GM21390 (cell line): ENCODE results near the gene WFIKKN1.
A peak's percentile ranks its signal among the peaks of the same experiment; 100 is the strongest.

ENCODE experiments used
- ATAC-seq: cut with Tn5 transposase; IDR thresholded peaks from one replicate; pipeline ENCODE4 v1.9.1; 2021; ENCODE audit not compliant: unreplicated experiment

WFIKKN1 gene

GRCh38 chr16:672851-673250, 42.1 kb downstream of the WFIKKN1 start:
- ATAC-seq, result no peak

DNA sequence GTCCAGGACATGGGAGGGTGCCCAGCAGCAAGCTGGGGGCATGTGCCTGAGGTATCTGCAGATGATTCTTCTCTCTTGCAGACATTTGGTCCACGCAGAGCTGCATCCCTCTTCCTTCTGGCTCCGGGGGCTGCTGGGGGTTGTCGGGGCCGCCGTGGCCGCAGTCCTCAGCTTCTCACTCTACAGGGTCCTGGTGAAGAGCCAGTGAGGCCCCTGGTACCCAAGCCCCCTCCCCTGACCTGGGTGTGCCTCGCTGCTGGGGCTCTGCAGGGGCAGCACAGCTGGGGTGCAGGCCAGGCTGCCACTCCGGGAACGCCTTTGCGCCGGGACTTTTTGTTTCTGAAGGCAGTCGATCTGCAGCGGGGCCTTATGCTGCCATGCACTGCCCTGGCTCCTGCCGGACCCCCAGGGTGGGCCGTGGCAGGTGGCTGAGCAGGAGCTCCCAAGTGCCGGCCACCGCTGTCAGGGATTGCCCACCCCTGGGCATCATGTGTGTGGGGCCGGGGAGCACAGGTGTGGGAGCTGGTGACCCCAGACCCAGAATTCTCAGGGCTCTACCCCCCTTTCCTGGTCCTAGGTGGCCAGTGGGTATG, 42.7 kb downstream of the WFIKKN1 start:
- ATAC-seq, result no peak

- ATAC-seq, result no peak
These were observed 43.6 kb downstream of the WFIKKN1 start for GRCh38 chr16:674214-674881.

DNA sequence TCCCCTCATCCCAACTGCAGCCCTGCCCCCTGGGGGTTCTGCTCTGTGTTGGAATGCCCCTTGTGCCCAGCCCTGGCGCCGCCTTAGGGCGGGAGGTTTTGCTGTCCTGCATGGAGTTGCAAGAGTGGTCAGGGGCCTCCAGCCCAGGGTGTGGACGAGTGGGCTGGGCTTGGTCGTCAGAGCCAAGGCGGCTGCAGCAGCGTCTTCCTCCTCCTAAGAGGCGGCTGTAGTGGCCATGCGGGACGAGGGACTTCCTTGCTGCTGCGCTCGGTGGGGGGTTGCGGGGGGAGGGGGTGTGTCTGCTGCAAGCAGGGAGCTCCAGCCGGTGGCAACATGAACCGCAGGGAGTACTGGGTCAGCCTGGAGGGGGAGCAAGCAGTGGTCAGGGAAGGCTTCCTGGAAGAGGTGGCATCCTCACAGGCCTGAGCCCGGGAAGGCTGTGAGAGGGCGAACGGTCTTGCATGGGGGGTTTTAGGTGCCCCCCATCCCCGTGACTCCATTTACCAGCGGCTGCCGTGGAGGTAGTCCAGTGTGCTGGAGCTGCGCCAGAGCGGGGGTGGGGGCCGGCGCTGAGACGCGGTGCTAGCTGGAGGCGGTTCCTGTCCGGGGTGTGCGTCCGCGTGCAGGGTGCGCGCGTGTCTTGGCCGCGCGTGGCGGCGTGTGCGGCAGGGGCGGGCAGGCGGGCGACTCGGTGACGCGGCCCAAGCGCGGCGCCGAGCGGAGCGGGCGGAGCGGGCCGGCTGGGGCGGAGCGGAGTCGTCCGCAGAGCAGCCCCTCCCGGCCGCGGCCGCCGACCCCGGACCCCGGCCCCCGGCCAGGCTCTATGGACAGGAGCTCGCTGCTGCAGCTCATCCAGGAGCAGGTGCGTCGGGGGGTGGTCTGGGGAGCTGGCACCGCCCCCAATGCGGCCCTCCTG, 44.4 kb downstream of the WFIKKN1 start, which contains the start of gene RHBDL1:
Gene RHBDL1 (plus strand): TSS at position 704 of the 916 bp plus-strand sequence. CDS start 120 bp downstream, at position 824.
- no peak for ATAC-seq

- no peak for ATAC-seq
These were observed 45.2 kb downstream of the WFIKKN1 start for GRCh38 chr16:675884-676564.

DNA sequence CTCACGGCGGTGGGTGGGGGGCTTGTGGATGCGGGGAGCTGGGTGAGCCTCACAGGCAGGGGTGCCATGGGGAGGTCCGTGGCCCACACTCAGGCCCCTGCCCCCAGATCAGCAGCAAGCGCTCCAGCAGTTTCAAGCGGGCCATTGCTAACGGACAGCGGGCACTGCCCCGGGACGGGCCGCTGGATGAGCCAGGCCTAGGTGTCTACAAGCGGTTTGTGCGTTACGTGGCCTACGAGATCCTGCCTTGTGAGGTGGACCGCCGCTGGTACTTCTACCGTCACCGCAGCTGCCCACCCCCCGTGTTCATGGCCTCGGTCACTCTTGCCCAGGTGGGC, 45.7 kb downstream of the WFIKKN1 start:
- no peak for ATAC-seq

DNA sequence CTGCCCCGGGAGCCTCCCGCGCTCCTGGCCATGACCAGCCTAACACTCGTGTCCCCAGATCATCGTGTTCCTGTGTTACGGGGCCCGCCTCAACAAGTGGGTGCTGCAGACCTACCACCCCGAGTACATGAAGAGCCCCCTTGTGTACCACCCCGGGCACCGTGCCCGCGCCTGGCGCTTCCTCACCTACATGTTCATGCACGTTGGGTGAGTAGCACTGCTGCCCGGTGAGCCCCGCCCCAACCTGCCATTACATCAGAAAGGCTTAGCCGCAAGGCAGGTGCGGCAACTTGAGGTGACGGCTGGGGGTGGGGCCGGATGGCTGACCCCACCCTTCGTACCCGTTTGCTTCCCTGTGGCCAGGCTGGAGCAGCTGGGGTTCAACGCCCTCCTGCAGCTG, 46.1 kb downstream of the WFIKKN1 start:
- ATAC-seq, result no peak

- ATAC-seq, result no peak
These were observed 46.8 kb downstream of the WFIKKN1 start for GRCh38 chr16:677316-678190.

GRCh38 chr16:678209-678857, 47.5 kb downstream of the WFIKKN1 start:
- no peak for ATAC-seq

DNA sequence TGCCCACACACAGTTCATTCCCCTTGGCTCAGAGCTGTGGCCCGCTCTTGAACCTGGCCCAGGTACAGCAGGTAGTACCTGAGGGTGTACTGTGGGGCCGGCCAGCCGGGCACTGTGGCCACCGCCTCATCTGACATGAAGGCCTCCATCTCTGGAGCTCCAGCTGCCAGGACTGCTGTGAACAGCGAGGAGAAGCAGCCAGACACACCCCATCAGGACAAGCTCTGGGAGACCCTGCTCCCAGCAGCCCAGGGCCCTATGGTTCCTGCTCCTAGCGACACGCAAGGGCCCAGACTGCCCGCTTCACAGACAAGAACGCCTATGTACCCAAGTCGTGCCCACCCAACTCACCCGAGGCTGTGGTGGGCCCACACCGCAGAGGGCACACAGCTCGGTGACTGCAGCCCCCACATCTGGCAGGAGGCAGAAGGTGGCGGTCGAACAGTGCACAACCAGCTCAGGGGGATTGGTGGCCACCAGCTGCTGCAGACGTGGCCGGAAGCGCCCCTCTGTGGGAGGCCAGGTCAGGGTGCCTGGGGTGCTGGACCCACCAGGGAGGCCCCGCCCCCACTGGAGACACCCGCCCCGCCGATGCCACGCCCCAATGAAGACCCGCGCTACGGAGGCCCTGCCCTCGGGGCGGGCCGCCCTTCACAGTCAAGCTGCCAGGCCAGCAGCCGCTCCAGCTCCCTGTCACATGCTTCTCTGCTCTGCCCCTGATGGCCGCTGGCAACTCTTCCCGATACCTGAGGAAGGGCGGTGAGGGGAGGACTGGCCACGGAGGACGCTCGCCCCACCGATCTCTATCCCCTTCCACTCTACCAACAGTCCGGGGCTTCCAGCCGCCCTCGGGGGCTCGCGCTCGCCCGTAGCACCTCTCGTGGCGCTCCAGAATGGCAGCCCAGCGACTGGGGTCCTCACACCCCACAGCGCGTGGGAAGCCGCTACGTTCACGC, 48.4 kb downstream of the WFIKKN1 start:
- no peak for ATAC-seq

DNA sequence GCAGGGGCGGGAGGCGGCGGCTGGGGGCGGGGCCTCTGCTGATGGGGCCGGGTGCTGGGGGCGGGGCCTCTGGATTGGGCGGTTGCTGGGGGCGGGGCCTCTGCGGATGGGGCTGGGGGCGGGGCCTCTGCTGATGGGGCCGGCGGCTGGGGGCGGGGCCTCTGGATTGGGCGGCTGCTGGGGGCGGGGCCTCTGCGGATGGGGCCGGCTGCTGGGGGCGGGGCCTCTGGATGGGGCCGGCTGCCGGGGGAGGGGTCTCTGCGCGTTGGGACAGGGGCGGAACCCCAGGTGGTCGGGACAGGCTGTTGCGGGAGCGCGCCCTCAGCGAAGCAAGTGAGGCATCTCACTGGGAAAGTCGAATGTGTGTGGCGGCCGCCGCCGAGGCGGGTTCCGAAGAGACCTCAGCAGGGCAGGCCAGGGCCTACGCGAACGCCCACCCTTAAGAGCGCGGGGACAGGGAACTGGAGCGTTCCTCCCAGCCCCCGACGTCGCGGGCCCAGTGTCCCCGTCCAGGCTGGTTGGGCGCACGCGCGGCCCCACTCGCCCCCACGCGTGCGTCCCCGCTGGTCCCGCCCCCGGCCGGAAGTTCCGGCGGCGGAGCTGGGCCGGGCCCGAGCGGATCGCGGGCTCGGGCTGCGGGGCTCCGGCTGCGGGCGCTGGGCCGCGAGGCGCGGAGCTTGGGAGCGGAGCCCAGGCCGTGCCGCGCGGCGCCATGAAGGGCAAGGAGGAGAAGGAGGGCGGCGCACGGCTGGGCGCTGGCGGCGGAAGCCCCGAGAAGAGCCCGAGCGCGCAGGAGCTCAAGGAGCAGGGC, 49.2 kb downstream of the WFIKKN1 start, which contains the start of gene STUB1:
Gene STUB1 (plus strand): TSS at position 597 of the 811 bp plus-strand sequence. CDS start 116 bp downstream, at position 713.
- peak; percentile 37 for ATAC-seq

GRCh38 chr16:680625-680945, 49.8 kb downstream of the WFIKKN1 start:
- ATAC-seq, result no peak

DNA sequence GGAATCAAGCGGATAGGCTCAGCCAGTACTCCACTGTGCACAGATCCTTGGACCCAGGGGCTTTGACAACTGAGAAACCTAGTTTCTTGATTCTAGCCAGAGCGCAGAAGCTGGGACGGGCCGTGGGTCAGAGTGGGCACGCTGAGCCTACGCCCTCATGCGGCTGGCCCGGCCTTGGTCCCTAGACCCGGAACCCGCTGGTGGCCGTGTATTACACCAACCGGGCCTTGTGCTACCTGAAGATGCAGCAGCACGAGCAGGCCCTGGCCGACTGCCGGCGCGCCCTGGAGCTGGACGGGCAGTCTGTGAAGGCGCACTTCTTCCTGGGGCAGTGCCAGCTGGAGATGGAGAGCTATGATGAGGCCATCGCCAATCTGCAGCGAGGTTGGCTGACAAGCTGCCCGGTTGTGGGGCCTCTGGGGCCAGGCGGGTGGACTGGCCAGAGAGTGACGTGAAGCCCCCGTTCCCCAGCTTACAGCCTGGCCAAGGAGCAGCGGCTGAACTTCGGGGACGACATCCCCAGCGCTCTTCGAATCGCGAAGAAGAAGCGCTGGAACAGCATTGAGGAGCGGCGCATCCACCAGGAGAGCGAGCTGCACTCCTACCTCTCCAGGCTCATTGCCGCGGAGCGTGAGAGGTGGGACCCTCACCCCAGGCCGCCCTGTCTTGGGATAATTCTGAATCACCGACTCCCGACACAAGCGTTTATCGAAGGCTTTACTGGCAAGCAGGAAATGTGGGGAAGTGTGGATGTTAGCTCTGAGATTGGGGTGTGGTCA, 50.4 kb downstream of the WFIKKN1 start:
- no peak for ATAC-seq

- no peak for ATAC-seq
These were observed 51.1 kb downstream of the WFIKKN1 start for GRCh38 chr16:681746-682427.

GRCh38 chr16:682493-683395, 52.0 kb downstream of the WFIKKN1 start:
- no peak for ATAC-seq
